SU-DHL-6 (cell line): ENCODE data around the gene DOHH.

Experiments used
- H2AFZ ChIP-seq: fragments of 200-600 bp; sonication (generic); 2 replicates; pipeline ENCODE4 v1.6.1; 2014; ENCODE audit warnings: low read depth, mild to moderate bottlenecking, moderate library complexity, mixed read lengths, antibody characterized with exemption, low read length; ENCODE audit not compliant: severe bottlenecking
- H3F3A ChIP-seq: fragments of 200-600 bp; shearing (Covaris generic); 2 replicates; pipeline ENCODE4 v1.6.0; 2016; ENCODE audit warnings: antibody characterized with exemption, mild to moderate bottlenecking; ENCODE audit not compliant: insufficient read depth
- H3K27ac ChIP-seq: fragments of 200-600 bp; sonication (generic); 2 replicates; pipeline ENCODE4 v1.5.1; 2016; ENCODE audit warnings: low read depth, mild to moderate bottlenecking, low read length, moderate library complexity, mixed read lengths
- H3K27me3 ChIP-seq: fragments of 200-600 bp; sonication (generic), shearing (Covaris generic); 2 replicates; pipeline ENCODE4 v1.6.0; 2014; ENCODE audit warnings: mild to moderate bottlenecking, low read length
- H3K36me3 ChIP-seq: fragments of 200-600 bp; sonication (generic); 2 replicates; pipeline ENCODE4 v1.6.1; 2014; ENCODE audit warnings: mild to moderate bottlenecking, low read length, mixed read lengths
- H3K4me2 ChIP-seq: fragments of 300-600, 200-600 bp; shearing (Covaris generic), sonication (generic); 2 replicates; pipeline ENCODE4 v1.6.0; 2014; ENCODE audit warnings: low read length, low read depth, mild to moderate bottlenecking; ENCODE audit not compliant: poor library complexity, severe bottlenecking
- H3K4me3 ChIP-seq: fragments of 200-600 bp; sonication (generic); 2 replicates; pipeline ENCODE4 v1.5.1; 2014; ENCODE audit warnings: antibody characterized with exemption, low read length, mild to moderate bottlenecking, mixed read lengths; ENCODE audit not compliant: insufficient read depth, poor library complexity, severe bottlenecking
- H3K79me2 ChIP-seq: fragments of 200-600 bp; sonication (generic); 2 replicates; pipeline ENCODE4 v1.6.1; 2014; ENCODE audit warnings: mild to moderate bottlenecking, low read length, moderate library complexity; ENCODE audit not compliant: insufficient read depth
- H3K9ac ChIP-seq: fragments of 200-600 bp; sonication (generic); 2 replicates; pipeline ENCODE4 v1.7.0; 2014; ENCODE audit warnings: mild to moderate bottlenecking, low read length
- H3K9me2 ChIP-seq: fragments of 200-600 bp; sonication (generic); replicated peaks from 2 replicates; pipeline ENCODE4 v1.6.1; 2014; ENCODE audit warnings: low read length; ENCODE audit not compliant: insufficient read depth
- H3K9me3 ChIP-seq: fragments of 200-600 bp; sonication (generic); 2 replicates; pipeline ENCODE4 v1.6.1; 2014; ENCODE audit warnings: low read length, mixed read lengths; ENCODE audit not compliant: insufficient read depth
- H4K20me1 ChIP-seq: fragments of 200-600 bp; sonication (generic); 2 replicates; pipeline ENCODE4 v1.6.1; 2014; ENCODE audit warnings: low read depth, mild to moderate bottlenecking, antibody characterized with exemption, low read length, moderate library complexity, mixed read lengths
- CTCF ChIP-seq: fragments of 200-600 bp; sonication (generic); IDR thresholded peaks from one replicate; pipeline ENCODE4 v1.5.1; 2017; ENCODE audit warnings: antibody characterized with exemption, mild to moderate bottlenecking, low read length, moderate library complexity; ENCODE audit not compliant: insufficient read depth, poor library complexity, severe bottlenecking

Gene DOHH

GRCh38 chr19:3441089-3441985 is 59.1 kb downstream of the DOHH start:
- TF ChIP-seq CTCF: no peak
- no peak overlapping the region for H3K27ac ChIP-seq
- no peak overlapping the region for H3K4me2 ChIP-seq
- H3K9ac ChIP-seq: no peak overlapping the region
- no peaks in the 10 kb centered on the region; the same call in 1 of the 2 replicates for H4K20me1 ChIP-seq
- H3K36me3 ChIP-seq: no peaks in the 10 kb centered on the region
- no peaks in the 10 kb centered on the region for H3K27me3 ChIP-seq
- no peaks in the 10 kb centered on the region for H3K9me2 ChIP-seq
- no peaks in the 10 kb centered on the region for H3K79me2 ChIP-seq
- H3F3A ChIP-seq: no peaks in the 10 kb centered on the region
- no peak overlapping the region for H3K4me3 ChIP-seq
- no peak overlapping the region for H2AFZ ChIP-seq
- H3K9me3 ChIP-seq: no peaks in the 10 kb centered on the region
